EH (cell line): ENCODE measurements around the gene DVL1.
"Not testable (repeated sequence)": the region's sequence is repeated elsewhere in the genome, so short reads cannot be mapped to it uniquely, and the experiment has no call there.

Experiments used
- DNase-seq: peaks from one replicate; pipeline ENCODE4 v3.0.0-alpha.2; 2015; ENCODE audit warnings: low read depth

DVL1 gene

GRCh38 chr1:1373051-1373814 is 24.0 kb upstream of the DVL1 start:
- no peak for DNase-seq

DNA sequence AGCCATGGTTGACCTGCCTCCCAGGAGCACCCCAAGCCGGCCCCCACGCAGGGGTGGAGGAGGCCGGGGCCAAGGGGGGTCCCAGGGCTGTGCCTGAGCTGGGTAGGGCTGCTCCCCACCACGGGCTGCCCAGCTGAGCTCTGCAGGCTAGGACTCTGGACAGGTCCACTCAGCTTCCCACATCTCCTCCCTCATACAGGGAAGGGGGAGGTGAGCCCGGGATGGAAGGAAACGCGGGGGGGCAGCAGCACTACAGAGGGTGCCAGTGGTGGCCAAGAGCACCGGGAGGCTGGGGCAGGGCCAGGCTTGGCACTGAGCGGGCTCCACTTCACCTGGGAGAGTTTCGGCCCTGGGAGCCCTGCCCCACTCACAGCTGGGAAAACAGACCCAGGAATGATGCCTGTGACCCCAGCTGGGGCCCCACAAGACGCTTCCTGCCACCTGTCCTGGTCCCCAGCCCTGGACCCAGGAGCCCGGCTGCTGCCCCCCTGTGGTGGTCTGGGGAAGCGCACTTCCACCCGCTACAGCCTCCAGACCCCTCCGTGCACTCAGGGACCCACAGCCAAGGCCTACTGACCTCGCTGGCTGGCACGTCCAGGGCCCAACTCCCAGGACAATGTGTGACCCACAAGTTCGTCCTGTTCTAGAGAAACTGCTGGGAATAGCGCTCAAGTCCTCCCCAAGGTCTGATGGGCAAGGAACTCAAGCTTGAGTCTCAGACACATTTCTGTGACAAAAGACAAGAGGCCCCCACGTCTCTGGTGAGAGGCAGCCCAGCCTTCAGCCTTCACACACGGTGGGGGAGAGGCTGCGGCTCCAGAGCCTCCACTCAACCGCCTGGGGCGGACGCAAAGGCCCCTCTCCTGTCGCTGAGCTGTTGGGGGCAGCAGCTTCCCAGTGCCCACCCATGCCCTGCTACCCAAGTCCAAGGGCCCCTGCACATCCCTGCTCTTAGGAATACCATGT is 22.8 kb upstream of the DVL1 start:
- DNase-seq = peak; percentile 65

GRCh38 chr1:1371364-1371745 is 22.1 kb upstream of the DVL1 start:
- DNase-seq = no peak

- DNase-seq = no peak
Measured at GRCh38 chr1:1370771-1371300, 21.6 kb upstream of the DVL1 start.

GRCh38 chr1:1370094-1370493 is 20.9 kb upstream of the DVL1 start:
- not testable (repeated sequence) for DNase-seq

- DNase-seq = no peak
Measured at GRCh38 chr1:1367315-1367714, 18.1 kb upstream of the DVL1 start.

- no peak for DNase-seq
Measured at GRCh38 chr1:1366699-1367066, 17.5 kb upstream of the DVL1 start.

DNA sequence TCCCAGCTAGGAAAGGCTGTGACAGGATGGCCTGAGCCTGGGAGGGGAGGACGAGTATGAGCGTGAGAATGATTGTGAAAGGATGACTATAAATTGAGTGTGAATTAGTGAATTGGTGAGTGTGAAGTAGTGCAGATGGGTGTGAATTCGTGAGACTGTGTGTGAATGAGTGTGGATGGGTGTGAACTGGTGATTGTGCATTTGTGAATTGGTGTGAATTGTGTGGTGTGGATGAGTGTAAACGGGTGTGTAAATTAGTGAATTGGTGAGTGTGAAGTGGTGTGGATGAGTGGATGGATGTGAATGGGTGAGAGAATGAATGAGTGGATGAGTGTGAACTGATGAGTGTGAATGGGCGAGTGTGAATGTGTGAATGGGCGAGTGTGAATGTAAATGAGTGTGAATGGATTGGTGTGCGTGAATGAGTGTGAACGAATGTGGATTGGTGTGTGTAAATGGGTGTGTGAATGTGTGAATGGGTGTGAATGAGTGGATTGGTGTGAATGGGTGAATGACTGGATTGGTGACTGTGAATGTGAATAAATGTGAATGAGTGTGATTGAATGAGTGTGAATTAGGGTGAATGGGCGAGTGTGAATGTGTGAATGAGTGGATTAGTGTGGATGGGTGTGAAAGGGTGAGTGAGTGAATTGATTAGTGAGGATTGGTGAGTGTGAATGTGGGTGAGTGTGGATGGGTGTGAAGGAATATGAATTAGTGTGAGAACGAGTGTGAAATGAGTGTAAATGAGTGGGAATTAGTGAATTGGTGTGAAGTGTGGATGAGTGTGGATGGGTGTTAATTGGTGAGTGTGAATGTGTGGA is 16.9 kb upstream of the DVL1 start:
- no peak for DNase-seq

DNA sequence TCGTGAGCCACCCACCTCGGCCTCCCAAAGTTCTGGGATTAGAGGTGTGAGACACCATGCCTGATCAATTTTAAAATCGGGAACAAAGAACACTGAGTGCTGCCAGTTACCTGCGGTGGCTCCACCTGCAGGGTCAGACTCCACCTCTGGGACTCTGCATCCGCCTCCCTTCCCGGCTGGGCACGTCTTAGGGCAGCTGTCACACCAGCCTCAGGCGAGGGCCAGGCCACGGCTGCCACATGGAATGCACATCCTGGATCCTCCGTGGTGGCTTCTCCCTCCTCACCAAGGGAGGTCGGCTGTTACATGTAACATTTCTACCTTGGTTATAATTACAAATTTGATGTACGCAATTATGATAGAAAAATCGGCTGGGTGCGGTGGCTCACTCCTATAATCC is 15.0 kb upstream of the DVL1 start:
- DNase-seq = no peak

- DNase-seq = peak; percentile 94
Measured at GRCh38 chr1:1361982-1362423, 12.8 kb upstream of the DVL1 start.

GRCh38 chr1:1361233-1361981 is 12.2 kb upstream of the DVL1 start:
- no peak for DNase-seq

GRCh38 chr1:1360506-1361169 is 11.4 kb upstream of the DVL1 start:
- DNase-seq = peak; percentile 99

GRCh38 chr1:1359664-1360468 is 10.6 kb upstream of the DVL1 start:
- DNase-seq = peak; percentile 89

GRCh38 chr1:1359308-1359663 is 10.1 kb upstream of the DVL1 start:
- DNase-seq = peak; percentile 82

- peak; percentile 94 for DNase-seq
Measured at GRCh38 chr1:1358433-1359271, 9.4 kb upstream of the DVL1 start, which contains the start of gene MXRA8. Gene MXRA8 (minus strand): TSS chr1:1358555. CDS start chr1:1358504, 51 bp downstream.

- DNase-seq = peak; percentile 54
Measured at GRCh38 chr1:1357871-1358432, 8.7 kb upstream of the DVL1 start.

DNA sequence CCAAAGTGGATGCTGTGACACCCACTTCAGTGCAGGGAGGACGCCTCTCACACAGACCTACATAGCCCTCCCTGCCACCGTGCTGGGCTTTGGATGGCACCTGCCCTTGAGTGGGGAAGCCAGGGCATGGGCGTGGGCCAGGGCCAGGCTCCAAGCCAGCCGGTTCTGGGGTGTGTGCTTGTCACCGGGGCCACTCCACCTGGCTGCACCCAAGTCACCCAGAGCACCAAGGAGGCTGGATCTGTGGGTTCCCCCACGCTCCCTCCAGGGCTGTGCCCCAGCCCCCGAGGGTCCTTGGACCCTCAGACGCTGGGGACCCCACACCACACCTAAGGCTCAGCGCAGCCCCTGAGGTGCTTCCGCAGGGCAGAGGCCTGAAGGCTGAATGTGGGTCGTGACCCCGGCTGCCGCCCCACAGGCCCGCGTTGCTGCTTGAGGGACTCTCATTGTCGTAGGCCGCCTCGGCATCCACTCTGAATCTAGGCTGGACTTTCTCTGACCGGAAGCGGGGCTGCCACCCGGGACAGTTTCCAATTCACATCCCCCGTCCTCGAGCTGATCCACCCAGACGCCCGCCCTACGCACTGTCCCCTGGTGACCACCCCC is 7.7 kb upstream of the DVL1 start:
- DNase-seq = peak; percentile 62

DNA sequence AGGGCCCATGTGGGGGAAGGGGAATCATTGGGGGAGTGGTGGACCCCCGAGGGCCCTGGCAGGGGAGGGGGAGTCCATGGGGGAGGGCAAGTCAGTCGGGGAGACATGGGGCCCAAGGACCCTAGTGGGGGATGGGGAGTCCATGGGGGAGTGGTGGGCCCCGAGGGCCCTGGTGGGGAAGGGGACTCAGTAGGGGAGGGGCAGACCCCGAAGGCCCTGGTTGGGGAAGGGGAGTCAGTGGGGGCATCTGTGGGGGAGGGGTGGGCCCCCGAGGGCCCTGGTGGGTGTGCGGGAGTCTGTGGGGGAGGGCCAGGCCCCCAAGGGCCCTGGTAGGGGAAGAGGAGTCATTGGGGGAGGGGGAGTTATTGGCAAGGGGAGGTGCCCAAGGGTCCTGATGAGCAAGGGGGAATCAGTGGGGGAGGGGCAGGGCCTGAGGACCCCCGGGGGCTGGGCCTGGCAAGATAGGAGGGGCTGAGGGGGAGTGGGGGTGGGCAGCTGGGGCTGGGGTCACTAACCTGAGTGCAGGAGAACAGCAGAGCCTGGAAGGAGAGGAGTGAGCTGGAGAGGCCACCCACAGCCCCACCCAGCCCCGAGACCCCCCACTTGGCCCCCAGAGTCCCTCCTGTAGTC is 7.1 kb upstream of the DVL1 start:
- no peak for DNase-seq
